ENCODE data around the gene ANKFN1. TPM values are rescaled to one million over a fixed set of nuclear protein-coding genes. Genes with fewer than 3 reads are reported as not detected.

The ANKFN1 gene
- total and polyA plus RNA-seq, 10 of the 15 experiments (the other 5 are each of a cell fraction or from before 2014, with no cell fraction given) = 0.19 TPM; not detected in 9

DNA sequence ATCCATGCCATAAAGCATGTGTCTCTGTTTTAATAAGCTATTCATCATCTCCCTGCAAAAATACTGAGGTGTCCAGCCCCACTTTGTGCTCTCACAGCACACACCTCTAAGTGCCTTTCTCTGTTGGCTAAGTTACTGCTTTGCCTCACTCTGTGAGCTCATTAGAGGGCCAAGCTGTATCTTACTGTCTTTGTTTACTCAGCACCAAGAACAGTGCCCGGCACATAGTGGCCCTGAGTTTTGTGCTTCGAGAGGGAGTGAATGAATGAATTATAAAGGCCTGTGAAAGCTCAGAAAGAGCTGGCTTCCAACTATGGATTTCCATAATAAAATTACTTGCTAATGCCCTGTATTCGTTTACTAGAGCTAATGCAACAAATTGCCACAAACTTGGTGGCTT, 390.0 kb downstream of the ANKFN1 start:
- Histone ChIP-seq H3K9me3 (replicated peaks; ENCODE audit: control insufficient read depth, insufficient read depth, low read length) (no peaks in the 10 kb centered on the region), H3K27me3 (replicated peaks in 1 of 2; ENCODE audit: control insufficient read depth in 2 of 2, insufficient read depth in 2 of 2, low read length in 1 of 2) (peaks cover 0 to 1% of the 10 kb centered on the region in 2 experiments; a peak in 1 of 4 replicates), H3K4me2 (ENCODE audit: control insufficient read depth, insufficient read depth) (no peak overlapping the region), H3K4me3 (no peak overlapping the region), H3K4me1 (ENCODE audit: control insufficient read depth, insufficient read depth, low read length) (no peaks in the 10 kb centered on the region), H3K27ac (ENCODE audit: control insufficient read depth, insufficient read depth) (no peak overlapping the region), H2AFZ (ENCODE audit: control insufficient read depth, low read depth, low read length) (no peak overlapping the region), H3K36me3 (ENCODE audit: control insufficient read depth in 2 of 2, insufficient read depth in 2 of 2, low read length in 1 of 2) (no peaks in the 10 kb centered on the region), H3K79me2 (ENCODE audit: control insufficient read depth, insufficient read depth, low read length) (no peaks in the 10 kb centered on the region), H4K20me1 (ENCODE audit: control insufficient read depth, insufficient read depth) (no peaks in the 10 kb centered on the region), H3K9ac (ENCODE audit: control insufficient read depth, insufficient read depth, low read length) (no peak overlapping the region)
- ChIA-PET CTCF (no interaction called here), RAD21 (ENCODE audit: unreplicated experiment) (no interaction called here), POLR2A (no interaction called here), SMC1A (ENCODE audit: uncharacterized antibody, unreplicated experiment) (interaction anchor here (0.6 to 0.7 kb wide), 2 partner anchors 19 to 157 kb away, joined by 3 to 4 read pairs; no protein-coding TSS in a partner anchor)
- intact Hi-C loops (cut with micrococcal nuclease; ENCODE audit: unreplicated experiment) = no loop called here
- ATAC-seq = no peak
- in situ Hi-C loops (cut with MboI) = no loop called here
- no peak for FAIRE-seq
- WGBS (ENCODE audit: insufficient coverage, insufficient replicate concordance, low lambda C conversion rate, missing lambda C conversion rate) = 14% methylated on average over 3 of the region's 3 CpGs
- no TSS peak for BruUV-seq (replicated peaks)
- no peak for DNase-seq (ENCODE audit: low read depth, low spot score)
- TF ChIP-seq ATF3 (IDR thresholded peaks at IDR 0.05; ENCODE audit: borderline replicate concordance, extremely low read depth, low read depth, low read length) = no peak
- TF ChIP-seq EP300 (IDR thresholded peaks at IDR 0.05; ENCODE audit: borderline replicate concordance in 1 of 2, control insufficient read depth in 1 of 2, low read depth in 2 of 2, low read length in 2 of 2) = no peak
- TF ChIP-seq BCL11A (IDR thresholded peaks at IDR 0.05; ENCODE audit: low read depth, low read length) = no peak
- TF ChIP-seq TCF7 (IDR thresholded peaks at IDR 0.05; ENCODE audit: borderline replicate concordance) = no peak
- no peak for TF ChIP-seq EZH2 (IDR thresholded peaks at IDR 0.05; ENCODE audit: borderline replicate concordance, control insufficient read depth, low read depth, low read length)
- no peak for TF ChIP-seq NFIC (IDR thresholded peaks at IDR 0.05; ENCODE audit: low read depth, low read length)
- TF ChIP-seq ZNF622 (IDR thresholded peaks at IDR 0.05) = no peak
- TF ChIP-seq SPI1 (IDR thresholded peaks at IDR 0.05; ENCODE audit: borderline replicate concordance, insufficient read depth, low read depth, low read length) = no peak
- TF ChIP-seq MLLT1 (IDR thresholded peaks at IDR 0.05) = no peak
- no peak for TF ChIP-seq SREBF1 (IDR thresholded peaks at IDR 0.05; ENCODE audit: low read length)
- TF ChIP-seq ATF7 (IDR thresholded peaks at IDR 0.05; ENCODE audit: low read depth) = no peak
- TF ChIP-seq BRCA1 (IDR thresholded peaks at IDR 0.05; ENCODE audit: low read depth, low read length) = no peak
- TF ChIP-seq, protein P1, sequence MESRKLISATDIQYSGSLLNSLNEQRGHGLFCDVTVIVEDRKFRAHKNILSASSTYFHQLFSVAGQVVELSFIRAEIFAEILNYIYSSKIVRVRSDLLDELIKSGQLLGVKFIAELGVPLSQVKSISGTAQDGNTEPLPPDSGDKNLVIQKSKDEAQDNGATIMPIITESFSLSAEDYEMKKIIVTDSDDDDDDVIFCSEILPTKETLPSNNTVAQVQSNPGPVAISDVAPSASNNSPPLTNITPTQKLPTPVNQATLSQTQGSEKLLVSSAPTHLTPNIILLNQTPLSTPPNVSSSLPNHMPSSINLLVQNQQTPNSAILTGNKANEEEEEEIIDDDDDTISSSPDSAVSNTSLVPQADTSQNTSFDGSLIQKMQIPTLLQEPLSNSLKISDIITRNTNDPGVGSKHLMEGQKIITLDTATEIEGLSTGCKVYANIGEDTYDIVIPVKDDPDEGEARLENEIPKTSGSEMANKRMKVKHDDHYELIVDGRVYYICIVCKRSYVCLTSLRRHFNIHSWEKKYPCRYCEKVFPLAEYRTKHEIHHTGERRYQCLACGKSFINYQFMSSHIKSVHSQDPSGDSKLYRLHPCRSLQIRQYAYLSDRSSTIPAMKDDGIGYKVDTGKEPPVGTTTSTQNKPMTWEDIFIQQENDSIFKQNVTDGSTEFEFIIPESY (IDR thresholded peaks at IDR 0.05) = no peak
- TF ChIP-seq USF2 (IDR thresholded peaks at IDR 0.05; ENCODE audit: borderline replicate concordance, low read depth, low read length) = no peak
- TF ChIP-seq BCL3 (IDR thresholded peaks at IDR 0.05; ENCODE audit: borderline replicate concordance, insufficient read depth, low read depth, low read length, poor library complexity, severe bottlenecking) = no peak
- no peak for TF ChIP-seq KDM1A (IDR thresholded peaks at IDR 0.05; ENCODE audit: borderline replicate concordance)
- TF ChIP-seq LARP7 (IDR thresholded peaks at IDR 0.05) = no peak
- no peak for TF ChIP-seq HDAC6 (IDR thresholded peaks at IDR 0.05; ENCODE audit: unreplicated experiment)
